Limb (tissue), 2 donors: ENCODE data around the gene NHLRC2.
"Not testable (repeated sequence)": the region's sequence is repeated elsewhere in the genome, so short reads cannot be mapped to it uniquely, and the experiment has no call there.

Experiments
- DNase-seq, 2 donors: peaks; one replicate each; pipeline ENCODE4 v3.0.0-alpha.2; 2016; ENCODE audit errors: extremely low spot score in 2 of 2

NHLRC2 gene

DNA sequence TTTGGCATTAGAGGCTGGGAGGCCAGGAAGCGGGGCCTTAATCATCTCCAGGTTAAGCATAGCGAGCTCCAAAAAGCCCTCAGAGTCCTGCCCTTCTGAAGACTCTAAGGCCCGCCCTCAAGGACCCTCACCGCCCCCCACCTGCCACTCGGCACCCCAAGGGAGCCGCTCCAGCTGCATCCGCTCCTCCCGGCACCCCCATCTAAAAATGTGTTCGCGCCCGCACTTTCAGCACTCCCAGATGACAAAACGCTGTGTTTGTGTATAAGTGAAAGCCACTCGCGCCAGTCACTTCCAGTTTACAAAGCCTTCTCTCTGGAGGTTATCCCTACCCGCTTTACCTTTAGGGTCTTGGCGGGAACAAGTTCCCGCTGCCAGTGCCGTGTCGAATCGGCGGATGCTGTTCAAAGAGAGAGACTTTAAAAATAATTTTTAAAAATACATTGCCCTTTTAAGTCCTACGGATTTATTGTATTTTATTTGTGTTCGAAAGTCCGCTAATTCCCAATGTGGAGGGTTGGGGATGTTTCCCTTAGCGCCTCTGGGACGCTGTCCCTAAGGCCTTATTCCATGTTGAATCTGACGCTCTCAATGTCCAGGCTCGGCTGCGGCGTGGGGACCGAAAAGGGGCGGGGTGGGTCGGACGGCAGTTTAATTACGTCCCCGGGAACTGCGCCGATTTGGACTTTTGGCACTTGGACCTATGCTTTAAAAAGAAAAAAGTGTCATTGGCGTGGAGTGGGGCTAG is at the start of gene NHLRC2, which contains the start of gene DCLRE1A:
NHLRC2 (plus strand) TSS at position 649 of the 748 bp plus-strand sequence. CDS start 212 bp downstream, outside the sequence.
DCLRE1A (minus strand) TSS at position 70 of the 748 bp plus-strand sequence. CDS start 900 bp downstream, outside the sequence.
- peak; percentile 81 to 83 for DNase-seq

DNA sequence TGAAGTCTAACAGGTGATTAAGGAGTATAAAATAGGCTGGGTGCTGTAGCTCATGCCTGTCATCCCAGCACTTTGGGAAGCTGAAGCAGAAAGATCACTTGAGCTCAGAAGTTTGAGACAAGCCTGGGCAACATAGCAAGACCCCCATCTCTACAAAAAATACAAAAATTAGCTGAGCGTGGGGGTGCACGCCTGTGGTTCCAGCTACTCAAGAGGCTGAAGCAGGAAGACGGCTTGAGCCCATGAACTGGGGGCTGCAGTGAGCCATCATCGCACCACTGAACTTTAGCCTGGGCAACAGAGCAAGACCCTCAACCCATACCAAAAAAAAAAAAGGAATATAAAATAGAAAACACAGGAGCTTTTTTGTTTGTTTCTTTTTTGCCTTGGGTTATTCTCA is 48.0 kb upstream of the NHLRC2 start:
- DNase-seq = no peak

GRCh38 chr10:113808168-113808567 is 46.3 kb upstream of the NHLRC2 start:
- DNase-seq = no peak

- DNase-seq = not testable (repeated sequence)
Measured at GRCh38 chr10:113814700-113815099, 39.8 kb upstream of the NHLRC2 start.

GRCh38 chr10:113819989-113820388 is 34.5 kb upstream of the NHLRC2 start:
- DNase-seq = no peak

DNA sequence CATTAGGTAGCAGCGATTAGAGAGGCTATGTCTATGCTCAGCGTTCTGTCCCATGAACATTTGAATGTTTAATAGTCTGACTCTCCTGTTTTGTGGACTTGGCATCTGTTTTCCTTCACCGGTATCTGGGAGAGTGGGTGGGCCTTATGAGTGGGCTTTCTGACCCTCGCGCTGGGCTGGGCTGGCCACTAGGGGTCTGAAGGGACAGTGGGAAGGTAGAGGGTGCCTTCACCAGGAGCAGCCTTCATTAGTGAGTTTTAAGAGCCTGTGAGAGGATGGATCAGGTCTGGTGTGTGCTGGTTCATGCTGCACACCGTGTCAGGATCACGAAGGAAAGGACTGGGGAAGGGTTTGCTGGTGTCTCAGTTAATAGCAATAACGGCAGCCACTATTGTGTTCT is 34.0 kb upstream of the NHLRC2 start:
- no peak for DNase-seq

- not testable (repeated sequence) for DNase-seq
Measured at GRCh38 chr10:113821306-113821705, 33.2 kb upstream of the NHLRC2 start.

- DNase-seq = no peak
Measured at GRCh38 chr10:113822174-113822573, 32.3 kb upstream of the NHLRC2 start.

DNA sequence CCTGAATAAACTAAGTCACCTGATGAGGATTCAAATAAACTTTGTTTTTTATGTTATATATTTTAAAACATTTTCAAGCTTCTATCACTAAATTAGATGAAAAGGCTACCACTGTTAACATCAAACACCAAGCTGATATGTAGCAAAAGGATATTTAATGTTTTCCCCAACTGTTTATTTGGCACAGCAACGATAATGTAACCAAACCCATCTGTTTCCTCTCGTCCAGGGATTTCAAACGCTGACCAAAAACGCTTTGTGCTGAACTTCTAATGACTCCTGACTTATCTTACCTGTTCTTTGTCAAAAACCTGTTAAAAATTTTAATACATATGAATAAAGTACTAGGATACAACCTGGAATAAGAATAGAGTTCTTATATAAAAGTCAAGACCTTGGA is 31.1 kb upstream of the NHLRC2 start:
- no peak for DNase-seq

DNA sequence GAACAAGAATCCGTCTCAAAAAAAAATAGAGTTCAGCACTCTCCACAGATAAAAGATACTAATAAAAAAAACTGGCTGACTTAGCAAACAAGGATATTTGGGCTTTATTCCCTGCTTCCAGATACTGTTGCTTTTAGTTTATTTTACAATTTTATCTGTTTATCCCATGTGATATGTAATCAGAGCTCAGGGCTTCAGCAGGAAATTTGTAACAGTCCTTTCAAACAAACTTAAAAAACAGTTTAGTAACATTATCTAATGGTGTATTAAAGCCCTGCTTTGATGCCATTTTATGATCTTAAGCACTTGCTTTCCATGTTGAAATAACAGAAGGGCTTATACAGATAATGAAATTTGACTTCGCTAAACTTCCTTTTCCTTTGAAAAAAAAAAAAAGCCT is 28.7 kb upstream of the NHLRC2 start:
- DNase-seq = no peak

DNA sequence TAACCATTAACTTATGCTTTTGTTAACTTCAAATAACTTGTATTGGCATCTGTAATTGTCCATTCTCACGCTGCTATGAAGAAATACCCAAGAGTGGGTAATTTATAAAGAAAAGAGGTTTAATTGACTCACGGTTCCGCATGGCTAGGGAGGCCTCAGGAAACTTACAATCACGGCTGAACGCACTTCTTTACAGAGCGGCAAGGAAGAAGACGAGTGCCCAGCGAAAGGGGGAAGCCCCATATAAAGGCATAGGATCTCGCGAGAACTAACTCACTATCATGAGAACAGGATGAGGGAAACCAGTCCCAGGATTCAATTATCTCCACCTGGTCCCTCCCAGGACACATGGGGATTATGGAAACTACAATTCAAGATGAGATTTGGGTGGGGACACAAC is 25.9 kb upstream of the NHLRC2 start:
- DNase-seq = not testable (repeated sequence)

GRCh38 chr10:113842171-113842570 is 12.3 kb upstream of the NHLRC2 start:
- DNase-seq = no peak

DNA sequence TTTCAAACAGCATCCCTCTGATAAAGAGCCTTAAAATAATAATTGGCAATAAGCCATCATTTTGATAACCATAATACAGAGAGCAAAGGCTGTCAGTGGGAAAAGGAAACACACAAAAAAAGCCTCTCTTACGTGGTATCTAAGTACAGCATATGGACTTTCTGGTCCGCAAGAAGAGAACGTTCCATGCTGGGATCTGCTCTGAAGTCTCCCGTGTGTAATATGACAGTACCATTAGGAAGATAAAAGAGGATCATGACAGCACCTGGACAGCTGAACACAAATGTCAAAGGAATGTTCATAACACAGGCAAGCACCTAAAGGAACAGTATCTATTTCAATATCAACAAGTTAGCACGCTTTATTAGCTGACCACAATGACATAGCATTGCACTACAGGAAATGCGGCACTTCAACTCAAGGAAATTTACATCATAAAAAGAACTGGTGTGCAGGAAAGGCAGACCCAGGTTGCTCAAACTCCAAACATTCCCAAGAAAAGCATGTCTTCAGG is 10.4 kb upstream of the NHLRC2 start:
- DNase-seq = no peak

GRCh38 chr10:113846036-113846435 is 8.4 kb upstream of the NHLRC2 start:
- DNase-seq = no peak

DNA sequence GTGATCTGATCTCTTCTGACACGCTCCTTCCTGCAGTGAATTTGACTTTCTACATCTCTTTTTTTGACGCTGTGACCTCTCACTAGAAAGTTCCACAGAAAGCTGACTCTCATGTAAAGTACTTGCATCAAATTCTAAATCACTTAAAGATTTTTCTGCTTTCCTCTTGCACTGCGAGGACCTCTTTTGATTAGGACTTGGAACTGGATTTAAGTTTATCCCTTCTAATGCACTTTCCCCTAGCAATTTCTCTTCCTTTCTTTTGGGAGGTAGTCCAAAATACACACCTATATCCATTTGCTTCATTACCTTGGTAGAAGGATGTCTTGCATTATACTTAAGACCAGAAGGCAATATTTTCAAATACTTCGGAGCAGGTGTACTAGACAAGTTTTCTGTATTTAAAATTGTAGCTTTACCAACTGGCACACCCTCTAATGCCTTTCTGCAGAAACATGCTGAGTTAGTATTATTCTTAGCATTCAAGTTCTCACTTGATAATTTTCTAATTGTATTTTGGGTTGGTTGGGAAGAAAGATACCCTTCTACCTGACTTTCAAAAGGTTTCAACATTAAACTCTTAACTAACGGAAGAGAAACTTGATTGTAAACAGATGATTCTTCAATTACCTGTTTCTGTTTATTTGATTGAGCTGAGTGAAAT is 5.2 kb upstream of the NHLRC2 start:
- DNase-seq = no peak

- DNase-seq = no peak
Measured at GRCh38 chr10:113849946-113850345, 4.5 kb upstream of the NHLRC2 start.

GRCh38 chr10:113853578-113854012 is 866 bp upstream of the NHLRC2 start:
- no peak for DNase-seq

DNA sequence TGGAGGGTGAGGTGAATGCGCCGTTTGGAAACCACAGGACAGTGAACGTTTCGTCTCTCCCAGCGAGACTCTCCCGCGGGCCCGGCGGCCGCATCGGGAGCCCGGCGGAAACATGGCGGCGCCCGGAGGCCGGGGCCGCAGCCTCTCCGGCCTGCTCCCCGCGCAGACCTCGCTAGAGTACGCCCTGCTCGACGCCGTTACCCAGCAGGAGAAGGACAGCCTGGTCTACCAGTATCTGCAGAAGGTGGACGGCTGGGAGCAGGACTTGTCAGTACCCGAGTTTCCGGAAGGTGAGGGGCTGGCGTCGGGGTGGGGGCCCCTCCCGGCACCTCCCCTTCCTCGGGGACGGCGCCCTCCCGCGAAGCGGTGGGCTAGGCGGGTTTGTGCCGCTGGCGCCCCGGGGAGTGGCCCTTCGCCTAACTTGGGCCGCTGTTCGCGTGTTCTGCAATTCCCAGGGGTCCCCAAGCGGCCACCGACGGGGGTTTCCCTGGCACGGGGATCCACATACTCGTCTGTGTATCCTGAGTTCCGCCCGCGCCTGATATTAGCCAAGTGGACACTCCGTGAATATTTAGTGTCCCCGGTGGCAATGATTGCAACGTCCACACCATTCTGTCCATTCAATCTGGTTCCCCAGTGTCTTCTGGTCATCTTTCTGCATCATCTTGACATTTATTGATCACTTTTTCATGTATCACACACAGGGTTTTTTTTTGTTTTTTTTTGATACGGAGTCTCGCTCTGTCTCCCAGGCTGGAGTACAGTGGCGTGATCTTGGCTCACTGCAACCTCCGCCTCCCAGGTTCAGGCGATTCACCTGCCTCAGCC is 514 bp downstream of the NHLRC2 start:
- peak; percentile 49 to 87 for DNase-seq

DNA sequence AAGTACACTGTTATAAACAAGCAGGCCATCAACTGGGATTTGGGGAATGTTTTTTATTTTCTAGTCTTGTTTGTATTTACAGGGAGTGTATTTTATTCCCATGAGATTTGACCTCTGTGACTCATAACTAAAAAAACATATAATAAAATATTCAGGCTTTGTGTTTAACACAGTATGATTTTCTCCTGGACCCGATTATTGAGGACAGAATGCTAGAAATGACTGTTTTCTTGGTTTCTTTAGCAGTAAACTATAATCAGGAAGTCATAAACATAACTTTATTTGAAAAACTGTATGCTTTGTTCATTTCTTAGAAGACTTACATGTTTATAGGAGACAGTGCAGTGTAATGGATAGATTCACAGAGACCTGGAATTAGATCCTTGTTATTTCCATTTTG is 2.1 kb downstream of the NHLRC2 start:
- DNase-seq = no peak

DNA sequence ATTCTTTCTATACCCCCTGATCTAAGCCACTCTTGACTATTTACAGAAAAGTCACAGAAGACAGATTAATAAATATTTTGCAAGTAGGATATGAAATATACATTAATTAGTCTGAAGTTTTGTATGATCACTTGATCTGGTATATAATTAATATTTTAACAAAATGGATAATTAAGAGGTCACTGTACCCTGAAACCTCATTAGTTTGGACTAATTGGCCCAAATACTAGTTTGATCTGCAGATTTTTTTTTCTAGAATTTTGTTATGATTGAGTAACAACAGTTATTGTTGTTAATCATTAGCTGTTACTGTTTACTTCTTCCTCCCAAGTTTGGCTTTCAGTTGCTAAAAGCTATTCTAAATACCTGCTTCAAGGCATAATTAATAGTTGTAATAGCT is 2.7 kb downstream of the NHLRC2 start:
- no peak for DNase-seq

DNA sequence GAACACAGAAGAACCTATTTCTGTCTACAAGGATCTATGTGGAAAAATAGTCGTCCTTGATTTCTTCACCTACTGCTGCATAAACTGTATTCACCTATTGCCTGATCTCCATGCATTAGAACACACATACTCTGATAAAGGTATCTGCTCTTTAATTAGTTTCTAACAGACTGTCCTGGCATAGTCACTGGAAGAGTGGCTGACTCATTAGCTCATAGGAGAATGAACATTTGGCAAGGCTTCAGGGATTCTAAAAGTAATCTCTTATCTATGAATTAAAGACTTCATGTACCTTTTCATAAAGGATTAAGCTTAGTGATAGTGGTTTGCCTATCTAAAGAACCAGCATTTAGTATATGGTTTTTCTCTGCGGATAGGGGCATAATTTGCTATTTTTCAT is 4.1 kb downstream of the NHLRC2 start:
- DNase-seq = no peak

DNA sequence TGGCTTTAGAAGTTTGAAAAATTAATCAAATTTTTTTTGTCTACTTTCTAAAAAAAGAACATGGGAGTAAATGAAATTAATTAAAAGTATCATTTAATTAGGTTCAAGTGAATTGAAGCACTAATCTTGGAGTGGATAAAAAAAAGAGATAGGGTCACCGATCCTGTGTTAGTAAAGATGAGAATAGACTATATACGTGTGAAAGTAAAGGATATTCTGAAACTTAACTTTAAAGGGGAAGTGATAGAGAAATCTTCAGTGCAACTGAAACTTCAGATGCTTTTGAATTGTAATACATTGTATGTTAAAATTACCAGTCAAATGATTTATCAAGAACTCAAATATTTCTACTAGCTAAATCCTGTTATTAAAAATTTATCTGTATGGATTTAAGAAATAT is 4.8 kb downstream of the NHLRC2 start:
- no peak for DNase-seq
